ENCODE measurements around the gene EVL.
A peak's percentile ranks its signal among the peaks of the same experiment; 100 is the strongest.
"Not testable (repeated sequence)": the region's sequence is repeated elsewhere in the genome, so short reads cannot be mapped to it uniquely, and the experiment has no call there.

Gene EVL

GRCh38 chr14:100149851-100150611 is 84.8 kb downstream of the EVL start:
- DNase-seq: peak; percentile 5

- DNase-seq: no peak
These were observed 85.8 kb downstream of the EVL start for GRCh38 chr14:100150932-100151587.

GRCh38 chr14:100152091-100152490 is 86.9 kb downstream of the EVL start:
- DNase-seq: no peak

- no peak for DNase-seq
These were observed 88.3 kb downstream of the EVL start for GRCh38 chr14:100153560-100153959.

- DNase-seq: peak; percentile 20
These were observed 89.9 kb downstream of the EVL start for GRCh38 chr14:100155049-100155621.

- DNase-seq: peak; percentile 34
These were observed 90.8 kb downstream of the EVL start for GRCh38 chr14:100155756-100156616.

- no peak for DNase-seq
These were observed 91.6 kb downstream of the EVL start for GRCh38 chr14:100156776-100157175.

- not testable (repeated sequence) for DNase-seq
These were observed 92.5 kb downstream of the EVL start for GRCh38 chr14:100157548-100158232.

- DNase-seq: no peak
These were observed 93.4 kb downstream of the EVL start for GRCh38 chr14:100158566-100159093.

GRCh38 chr14:100159094-100159864 is 94.1 kb downstream of the EVL start, which contains the start of gene DEGS2:
DEGS2 (minus strand) TSS chr14:100159645; CDS start chr14:100159587, 58 bp downstream.
- peak; percentile 15 for DNase-seq

- DNase-seq: no peak
These were observed 94.8 kb downstream of the EVL start for GRCh38 chr14:100159865-100160533.

- DNase-seq: no peak
These were observed 95.3 kb downstream of the EVL start for GRCh38 chr14:100160534-100160916.

GRCh38 chr14:100165376-100165775 is 100.2 kb downstream of the EVL start:
- DNase-seq: no peak

- no peak for DNase-seq
These were observed 100.7 kb downstream of the EVL start for GRCh38 chr14:100165831-100166440.

GRCh38 chr14:100168506-100168905 is 103.3 kb downstream of the EVL start:
- no peak for DNase-seq

GRCh38 chr14:100170880-100171279 is 105.7 kb downstream of the EVL start:
- DNase-seq: no peak

GRCh38 chr14:100172811-100173210 is 107.6 kb downstream of the EVL start:
- DNase-seq: no peak

GRCh38 chr14:100173353-100173752 is 108.1 kb downstream of the EVL start:
- no peak for DNase-seq

- DNase-seq: no peak
These were observed 111.6 kb downstream of the EVL start for GRCh38 chr14:100176811-100177327.

- no peak for DNase-seq
These were observed 113.5 kb downstream of the EVL start for GRCh38 chr14:100178691-100179090.
